Islet of Langerhans (tissue), 1 donor: ENCODE measurements around the gene POLR2L.

Source experiments
- FAIRE-seq: peaks from one replicate; lab custom pipeline; 2011; peaks lifted over from hg19 to GRCh38; lab: Jason Lieb, UNC

Gene POLR2L

GRCh38 chr11:868802-869201 lies 26.5 kb upstream of the POLR2L start:
- no peak for FAIRE-seq

GRCh38 chr11:868394-868793 lies 26.1 kb upstream of the POLR2L start:
- no peak for FAIRE-seq

- no peak for FAIRE-seq
These were observed 25.6 kb upstream of the POLR2L start for GRCh38 chr11:867856-868358.

GRCh38 chr11:866481-866880 lies 24.2 kb upstream of the POLR2L start:
- no peak for FAIRE-seq

- FAIRE-seq, result no peak
These were observed 23.4 kb upstream of the POLR2L start for GRCh38 chr11:865462-866430.

GRCh38 chr11:864898-865297 lies 22.6 kb upstream of the POLR2L start:
- FAIRE-seq, result no peak

GRCh38 chr11:863910-864827 lies 21.8 kb upstream of the POLR2L start:
- FAIRE-seq, result no peak

- no peak for FAIRE-seq
These were observed 20.9 kb upstream of the POLR2L start for GRCh38 chr11:863023-863909.

GRCh38 chr11:862696-863022 lies 20.3 kb upstream of the POLR2L start:
- no peak for FAIRE-seq

GRCh38 chr11:862081-862661 lies 19.8 kb upstream of the POLR2L start:
- FAIRE-seq, result no peak

- FAIRE-seq, result no peak
These were observed 18.8 kb upstream of the POLR2L start for GRCh38 chr11:861105-861479.

GRCh38 chr11:860234-861104 lies 18.1 kb upstream of the POLR2L start:
- FAIRE-seq, result no peak

GRCh38 chr11:859394-860131 lies 17.2 kb upstream of the POLR2L start:
- no peak for FAIRE-seq

GRCh38 chr11:858762-859339 lies 16.5 kb upstream of the POLR2L start:
- FAIRE-seq, result no peak

GRCh38 chr11:858053-858761 lies 15.9 kb upstream of the POLR2L start:
- no peak for FAIRE-seq

GRCh38 chr11:856397-856796 lies 14.1 kb upstream of the POLR2L start:
- FAIRE-seq, result no peak

GRCh38 chr11:855796-856195 lies 13.5 kb upstream of the POLR2L start:
- FAIRE-seq, result no peak

GRCh38 chr11:855330-855674 lies 13.0 kb upstream of the POLR2L start:
- FAIRE-seq, result no peak
